HepG2 (cell line): ENCODE data around the gene CDYL. TPM values are rescaled to one million over a fixed set of nuclear protein-coding genes. Genes with fewer than 3 reads are reported as not detected.
A peak's percentile ranks its signal among the peaks of the same experiment; 100 is the strongest.

Source experiments
- ATF5 ChIP-seq: sonication (generic); formaldehyde crosslinking; IDR thresholded peaks from 2 replicates; pipeline ENCODE4 v1.4.0; 2020; ENCODE audit warnings: mild to moderate bottlenecking, low read depth, missing genetic modification reagents
- BHLHE40 ChIP-seq: IDR thresholded peaks from 2 replicates; pipeline ENCODE4 v1.6.1; 2011; ENCODE audit warnings: low read length, improper control_type of control experiment
- KDM6A ChIP-seq: IDR thresholded peaks from 2 replicates; pipeline ENCODE4 v1.6.1; 2016; ENCODE audit warnings: low read depth
- NR2F2 ChIP-seq: IDR thresholded peaks from 2 replicates; pipeline ENCODE4 v1.6.1; 2012; ENCODE audit warnings: low read depth, inconsistent platforms, borderline replicate concordance
- PLRG1 ChIP-seq: fragments of 450-650 bp; conservative IDR thresholded peaks from 2 replicates; pipeline ENCODE4 v1.6.1; 2016
- RFXAP ChIP-seq: sonication (generic); formaldehyde crosslinking; IDR thresholded peaks from 2 replicates; pipeline ENCODE4 v1.4.0; 2020; ENCODE audit warnings: missing genetic modification reagents, borderline replicate concordance
- SALL2 ChIP-seq: sonication (generic); formaldehyde crosslinking; IDR thresholded peaks from 2 replicates; pipeline ENCODE4 v1.8.1; 2023; ENCODE audit warnings: mild to moderate bottlenecking, missing genetic modification reagents, inconsistent platforms
- THAP8 ChIP-seq: sonication (generic); formaldehyde crosslinking; IDR thresholded peaks from 2 replicates; pipeline ENCODE4 v1.5.1; 2020; ENCODE audit warnings: missing genetic modification reagents, mild to moderate bottlenecking, borderline replicate concordance
- THAP9 ChIP-seq: sonication (generic); formaldehyde crosslinking; IDR thresholded peaks from 2 replicates; pipeline ENCODE4; 2020; ENCODE audit warnings: missing genetic modification reagents, mild to moderate bottlenecking, borderline replicate concordance
- ZBTB46 ChIP-seq: sonication (generic); formaldehyde crosslinking; IDR thresholded peaks from 2 replicates; pipeline ENCODE4 v1.4.0; 2020; ENCODE audit warnings: mild to moderate bottlenecking, missing genetic modification reagents, borderline replicate concordance
- ZNF17 ChIP-seq: sonication (generic); formaldehyde crosslinking; IDR thresholded peaks from 2 replicates; pipeline ENCODE4 v1.5.0; 2020; ENCODE audit warnings: mild to moderate bottlenecking, missing genetic modification reagents
- ZNF274 ChIP-seq: sonication (generic); formaldehyde crosslinking; IDR thresholded peaks from 2 replicates; pipeline ENCODE4 v1.5.1; 2020; ENCODE audit warnings: mild to moderate bottlenecking, missing genetic modification reagents
- ZNF280D ChIP-seq: sonication (generic); formaldehyde crosslinking; IDR thresholded peaks from 2 replicates; pipeline ENCODE4 v1.5.1; 2020; ENCODE audit warnings: mild to moderate bottlenecking, missing genetic modification reagents
- ZNF503 ChIP-seq: sonication (generic); formaldehyde crosslinking; IDR thresholded peaks from 2 replicates; pipeline ENCODE4 v1.4.0; 2020; ENCODE audit warnings: missing genetic modification reagents
- ZNF710 ChIP-seq: sonication (generic); formaldehyde crosslinking; IDR thresholded peaks from 2 replicates; pipeline ENCODE4 v1.5.0; 2020; ENCODE audit warnings: mild to moderate bottlenecking, missing genetic modification reagents, borderline replicate concordance
- polyA plus RNA-seq, 8 experiments: library from polyadenylated mRNA; depleted of rRNA in 3 of 8; stranded (reverse) in 7 of 8; unstranded in 1 of 8; fragments of >200 nt; fragmentation: Illumina TruSeq in 4 of 8; extraction: Trizol in 4 of 8; gene quantifications; 2 replicates each; pipeline versions ENCODE4 v1.2.1 to v1.2.3, GENCODE V29; 2011 to 2016; ENCODE audit warnings: low read depth in 4 of 8, missing spikeins in 1 of 8, mixed read lengths in 1 of 8; ENCODE audit not compliant: insufficient read depth in 1 of 8
- total RNA-seq, 5 experiments: library from RNA; depleted of rRNA; stranded (reverse); fragments of >200 nt; fragmentation: Illumina TruSeq; extraction: Trizol; gene quantifications; 2 replicates each; pipeline ENCODE4 v1.2.3, GENCODE V29; 2016; ENCODE audit warnings: low read depth in 1 of 5

Gene CDYL
- total and polyA plus RNA-seq, 2 of the 13 experiments (the other 11 are each of a cell fraction or from before 2014, with no cell fraction given) = 22.8 to 105 TPM

GRCh38 chr6:4774715-4775493, 1.3 kb upstream of the CDYL start (continued):
- TF ChIP-seq ZNF503 (CRISPR knock-in tag) (no peak), ZNF710 (CRISPR knock-in tag) (no peak), RFXAP (no peak), THAP8 (no peak), ZNF280D (CRISPR knock-in tag) (no peak), ZBTB46 (CRISPR knock-in tag) (no peak), PLRG1 (no peak), SALL2 (CRISPR knock-in tag) (no peak), BHLHE40 (no peak), NR2F2 (no peak), ZNF274 (CRISPR knock-in tag) (no peak), THAP9 (CRISPR knock-in tag) (peak; percentile 43; the same call in 1 of the 2 replicates), ZNF17 (CRISPR knock-in tag) (0 out of 2 replicates have a peak, but pooled peaks have one; percentile 35), KDM6A (CRISPR knock-in tag) (no peak), ATF5 (no peak)
